Prostate gland (tissue), 2 donors: Measurements from ENCODE around the gene IGF2. TPM values are rescaled to one million over a fixed set of nuclear protein-coding genes. Genes with fewer than 3 reads are reported as not detected.

Experiments used
- DNase-seq: peaks from one replicate; pipeline ENCODE4 v3.0.0-alpha.2; 2019; ENCODE audit warnings: low spot score
- H3K27ac ChIP-seq, 2 donors: fragments of 200-600 bp; sonication (generic); 2 replicates each; pipeline ENCODE4 v1.5.1; 2017 to 2019
- H3K27me3 ChIP-seq: fragments of 200-600 bp; sonication (generic); replicated peaks from 2 replicates; pipeline ENCODE4 v1.5.1; 2019; ENCODE audit not compliant: insufficient read depth
- H3K36me3 ChIP-seq, 2 donors: fragments of 200-600 bp; sonication (generic); 1 replicate in 1 of 2; 2 replicates in 1 of 2; pipeline versions ENCODE4 v1.5.1 to v1.8.1; 2017 to 2019
- H3K4me1 ChIP-seq: fragments of 200-600 bp; sonication (generic); replicated peaks from 2 replicates; pipeline ENCODE4 v1.5.1; 2019
- H3K4me3 ChIP-seq, 2 donors: fragments of 200-600 bp; sonication (generic); 2 replicates each; pipeline ENCODE4 v1.5.1; 2017 to 2019
- H3K9me3 ChIP-seq: fragments of 200-600 bp; sonication (generic); 2 replicates; pipeline ENCODE4 v1.5.1; 2017
- POLR2A ChIP-seq: fragments of 450-650 bp; IDR thresholded peaks from one replicate; pipeline ENCODE4 v1.6.1; 2016; ENCODE audit warnings: antibody characterized with exemption, mild to moderate bottlenecking
- POLR2AphosphoS5 ChIP-seq: sonication (generic); formaldehyde crosslinking; IDR thresholded peaks from one replicate; pipeline ENCODE4 v1.6.1; 2017; ENCODE audit warnings: antibody characterized with exemption
- WGBS: methylation state at CpG from one replicate; pipeline ENCODE4 v1.1.5; 2018; 5-methylcytosine and 5-hydroxymethylcytosine counted together
- intact Hi-C: fragments of 100-400 bp; cut with DNase I; formaldehyde crosslinking; loops from one replicate; pipeline ENCODE4 v1.14.2; 2022
- total RNA-seq, 2 donors: library from RNA; depleted of rRNA; stranded (reverse); fragments of >200 nt; gene quantifications; one replicate each; pipeline ENCODE4 v1.1.0, GENCODE V29; 2016
- TF ChIP-seq, protein P1 (sequence below), 4 experiments: fragments of 200-600 bp in 2 of 4; fragments of 450-650 bp in 2 of 4; sonication (generic) in 2 of 4; IDR thresholded peaks; 1 replicate in 3 of 4; 2 replicates in 1 of 4; pipeline ENCODE4 v1.5.1; 2016 to 2019; ENCODE audit warnings: antibody characterized with exemption in 4 of 4, mild to moderate bottlenecking in 2 of 4, moderate library complexity in 2 of 4

IGF2 gene
- total RNA-seq, 2 donors from 2014 or later = 4.1 to 80.7 TPM

DNA sequence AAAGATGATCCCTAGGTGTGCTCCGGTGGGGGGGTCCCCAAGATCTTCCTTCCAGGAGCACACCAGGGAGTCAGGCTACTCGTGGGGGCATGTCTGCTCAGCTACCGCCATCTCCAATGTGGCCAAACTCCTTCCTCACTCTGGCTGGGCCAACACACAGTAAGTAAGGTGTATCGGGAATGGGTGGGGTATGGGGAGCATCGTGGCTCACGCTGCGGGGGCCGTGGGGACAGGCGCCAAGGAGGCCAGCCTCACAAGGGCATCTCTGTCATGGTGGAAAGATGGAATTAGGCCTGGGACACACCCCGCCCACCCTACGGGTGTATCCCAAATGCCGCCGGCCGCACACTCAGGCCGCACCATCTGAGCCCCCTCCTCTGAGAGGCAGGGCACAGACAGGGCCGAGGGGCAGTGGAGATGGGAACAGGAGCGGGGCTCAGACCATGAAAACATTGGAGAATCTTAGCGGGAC is 8.3 kb downstream of the IGF2 start:
- Histone ChIP-seq H3K36me3 (no peaks in the 10 kb centered on the region), H3K4me1 (no peaks in the 10 kb centered on the region), H3K4me3 (no peak overlapping the region), H3K9me3 (no peaks in the 10 kb centered on the region), H3K27me3 (peaks cover 10% of the 10 kb centered on the region), H3K27ac (no peak overlapping the region)
- intact Hi-C loops = no loop called here
- TF ChIP-seq POLR2A (no peak), POLR2AphosphoS5 (no peak)
- TF ChIP-seq, protein P1, sequence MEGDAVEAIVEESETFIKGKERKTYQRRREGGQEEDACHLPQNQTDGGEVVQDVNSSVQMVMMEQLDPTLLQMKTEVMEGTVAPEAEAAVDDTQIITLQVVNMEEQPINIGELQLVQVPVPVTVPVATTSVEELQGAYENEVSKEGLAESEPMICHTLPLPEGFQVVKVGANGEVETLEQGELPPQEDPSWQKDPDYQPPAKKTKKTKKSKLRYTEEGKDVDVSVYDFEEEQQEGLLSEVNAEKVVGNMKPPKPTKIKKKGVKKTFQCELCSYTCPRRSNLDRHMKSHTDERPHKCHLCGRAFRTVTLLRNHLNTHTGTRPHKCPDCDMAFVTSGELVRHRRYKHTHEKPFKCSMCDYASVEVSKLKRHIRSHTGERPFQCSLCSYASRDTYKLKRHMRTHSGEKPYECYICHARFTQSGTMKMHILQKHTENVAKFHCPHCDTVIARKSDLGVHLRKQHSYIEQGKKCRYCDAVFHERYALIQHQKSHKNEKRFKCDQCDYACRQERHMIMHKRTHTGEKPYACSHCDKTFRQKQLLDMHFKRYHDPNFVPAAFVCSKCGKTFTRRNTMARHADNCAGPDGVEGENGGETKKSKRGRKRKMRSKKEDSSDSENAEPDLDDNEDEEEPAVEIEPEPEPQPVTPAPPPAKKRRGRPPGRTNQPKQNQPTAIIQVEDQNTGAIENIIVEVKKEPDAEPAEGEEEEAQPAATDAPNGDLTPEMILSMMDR (IDR thresholded peaks at IDR 0.05) = no peak
- WGBS = 74% methylated on average over 18 of the region's 18 CpGs
- no peak for DNase-seq

DNA sequence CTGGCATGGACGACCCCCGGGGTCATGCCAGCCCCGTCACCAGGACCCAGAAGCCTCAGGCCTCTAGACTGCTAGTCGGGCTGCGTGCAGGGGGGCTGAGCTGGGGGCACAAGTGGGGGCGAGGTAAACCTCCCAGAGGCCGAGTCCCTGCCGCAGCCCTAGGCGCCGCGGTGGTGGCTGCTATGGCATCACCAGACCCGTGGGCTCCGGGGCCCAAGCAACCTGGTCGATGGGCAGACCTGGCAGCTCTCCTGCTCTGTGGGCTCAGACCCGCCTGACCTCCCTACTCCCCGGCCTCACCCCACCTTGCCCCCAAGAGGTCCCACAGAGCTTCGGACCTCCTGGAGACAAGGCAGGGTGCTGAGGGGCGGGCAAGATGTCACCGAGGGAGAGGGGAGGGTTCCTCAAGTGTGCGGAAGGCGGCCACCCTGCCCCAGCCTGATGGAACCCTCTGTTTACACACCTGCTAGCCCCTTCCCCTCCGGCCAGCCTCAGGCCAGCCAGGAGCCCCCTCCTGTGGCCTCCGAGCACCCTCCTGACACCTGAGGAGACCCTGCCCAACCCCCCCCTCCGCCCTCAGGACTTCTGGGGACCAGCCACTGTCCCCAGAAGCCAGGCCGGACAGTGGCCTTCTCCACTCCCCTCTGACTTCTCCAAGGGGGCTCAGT is 9.4 kb downstream of the IGF2 start:
- Histone ChIP-seq H3K4me1 (no peaks in the 10 kb centered on the region), H3K27me3 (peaks cover 10% of the 10 kb centered on the region), H3K36me3 (no peaks in the 10 kb centered on the region), H3K27ac (no peak overlapping the region), H3K9me3 (no peaks in the 10 kb centered on the region), H3K4me3 (no peak overlapping the region)
- TF ChIP-seq POLR2AphosphoS5 (no peak), POLR2A (no peak)
- TF ChIP-seq, protein P1 (IDR thresholded peaks at IDR 0.05) = no peak
- intact Hi-C loops = no loop called here
- DNase-seq = no peak
- 87% methylated on average over 25 of the region's 25 CpGs for WGBS

DNA sequence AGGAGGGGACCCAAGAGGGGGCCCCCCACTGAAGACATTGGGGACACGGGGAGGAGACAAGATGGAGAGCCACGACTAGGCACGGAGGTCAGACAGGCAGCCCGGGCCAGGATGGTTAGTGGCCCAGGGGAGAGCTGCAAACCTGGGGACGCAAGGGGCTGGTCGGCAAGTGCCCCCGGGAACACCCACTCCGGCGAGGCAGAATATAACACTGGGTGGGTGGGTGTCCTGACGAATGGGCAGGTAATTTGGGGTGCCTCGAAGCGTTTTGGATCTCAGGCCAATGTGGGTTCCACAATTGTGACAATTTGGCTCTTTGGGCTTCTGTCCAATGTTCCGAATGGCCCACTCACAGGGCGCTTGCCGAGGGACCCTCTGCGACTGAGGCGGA is 9.9 kb downstream of the IGF2 start:
- Histone ChIP-seq H3K9me3 (no peaks in the 10 kb centered on the region), H3K36me3 (no peaks in the 10 kb centered on the region), H3K4me3 (no peak overlapping the region), H3K27me3 (peaks cover 7% of the 10 kb centered on the region), H3K27ac (no peak overlapping the region), H3K4me1 (no peaks in the 10 kb centered on the region)
- intact Hi-C loops = no loop called here
- no peak for DNase-seq
- TF ChIP-seq POLR2A (no peak), POLR2AphosphoS5 (no peak)
- TF ChIP-seq, protein P1 (IDR thresholded peaks at IDR 0.05) = no peak
- WGBS = 95% methylated on average over 17 of the region's 17 CpGs

DNA sequence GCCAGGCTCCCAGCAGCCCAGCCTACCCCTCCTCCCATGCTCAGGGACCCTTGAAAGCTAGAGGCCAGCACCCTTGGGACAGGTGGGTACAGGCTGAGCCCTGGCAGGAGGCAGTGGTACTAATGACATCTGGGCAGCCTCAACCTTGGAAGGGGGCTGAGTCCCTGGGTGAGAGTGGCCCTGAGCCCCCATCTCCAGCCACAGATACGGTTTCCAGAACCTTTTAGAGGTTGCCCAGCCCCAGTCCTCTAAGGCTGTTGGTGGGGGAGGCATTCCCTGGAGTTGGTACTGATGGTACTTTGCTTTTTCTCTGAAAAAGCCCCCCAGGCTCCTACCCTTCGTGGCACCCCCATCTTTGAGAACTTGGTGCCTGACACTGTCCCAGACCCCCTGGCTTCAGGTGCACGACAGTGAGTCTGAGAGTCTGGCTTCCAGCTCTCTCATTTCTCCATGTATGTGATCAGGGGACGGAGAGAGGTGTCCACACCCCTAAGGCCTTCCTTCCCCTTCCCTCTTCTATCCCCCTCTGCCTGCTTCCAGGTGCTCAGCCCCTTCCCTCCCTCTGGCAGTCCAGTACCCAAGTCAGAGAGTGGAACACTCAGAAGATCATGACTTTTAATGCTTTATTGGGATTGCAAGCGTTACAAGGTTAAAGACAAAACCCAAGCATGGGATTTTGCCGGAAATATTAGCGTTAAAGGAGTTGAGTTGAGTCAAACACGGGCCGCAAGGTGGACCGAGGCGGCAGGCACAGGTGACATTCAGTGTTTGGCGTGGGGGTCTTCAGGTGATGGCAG is 10.5 kb downstream of the IGF2 start:
- H3K4me1 ChIP-seq = no peaks in the 10 kb centered on the region
- H3K27me3 ChIP-seq = peaks cover 4% of the 10 kb centered on the region
- no peaks in the 10 kb centered on the region for H3K9me3 ChIP-seq
- no peak for DNase-seq
- no peak overlapping the region for H3K27ac ChIP-seq
- no peak overlapping the region for H3K4me3 ChIP-seq
- 87% methylated on average over 12 of the region's 12 CpGs for WGBS
- no peak for TF ChIP-seq POLR2A
- intact Hi-C loops = no loop called here
- no peaks in the 10 kb centered on the region for H3K36me3 ChIP-seq

DNA sequence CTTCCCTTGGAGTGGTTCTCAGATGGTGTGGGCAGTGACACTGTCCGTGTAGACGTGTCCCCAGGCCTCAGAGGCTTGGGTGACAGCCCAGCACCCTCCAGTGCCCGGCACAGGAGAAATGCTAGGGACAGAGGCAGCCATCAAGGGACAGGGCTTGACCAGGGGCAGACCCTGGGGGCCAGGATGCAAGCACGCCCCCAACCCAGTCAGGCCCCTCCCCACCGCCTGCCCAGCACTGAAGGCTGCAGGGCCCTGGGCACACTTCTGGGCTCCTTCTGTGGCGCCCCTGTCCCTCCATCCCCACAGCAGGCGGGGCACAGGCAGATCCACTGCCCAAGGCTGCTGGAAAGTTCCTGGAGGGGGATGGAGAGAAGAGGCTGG is 11.1 kb downstream of the IGF2 start:
- Histone ChIP-seq H3K27me3 (no peaks in the 10 kb centered on the region), H3K4me3 (no peak overlapping the region), H3K4me1 (no peaks in the 10 kb centered on the region), H3K9me3 (no peaks in the 10 kb centered on the region), H3K27ac (no peak overlapping the region), H3K36me3 (no peaks in the 10 kb centered on the region)
- WGBS = 86% methylated on average over 7 of the region's 7 CpGs
- intact Hi-C loops = no loop called here
- TF ChIP-seq, protein P1 (IDR thresholded peaks at IDR 0.05) = no peak
- TF ChIP-seq POLR2AphosphoS5 = no peak
- TF ChIP-seq POLR2A = no peak
- DNase-seq = no peak
